Measurements from ENCODE around the gene ROR1.

Gene ROR1

GRCh38 chr1:63977466-63977865 lies 203.6 kb downstream of the ROR1 start:
- ATAC-seq: no peak
- DNase-seq: no peak

GRCh38 chr1:63980740-63981407 lies 207.1 kb downstream of the ROR1 start:
- ATAC-seq (no peak), DNase-seq (no peak)

GRCh38 chr1:63981408-63981773 lies 207.6 kb downstream of the ROR1 start:
- ATAC-seq: no peak
- DNase-seq: no peak

GRCh38 chr1:63982201-63982600 lies 208.4 kb downstream of the ROR1 start:
- no peak for DNase-seq
- ATAC-seq: no peak

GRCh38 chr1:63983391-63984256 lies 209.8 kb downstream of the ROR1 start:
- DNase-seq (no peak), ATAC-seq (no peak)

- no peak for ATAC-seq
- no peak for DNase-seq
These were observed 210.6 kb downstream of the ROR1 start for GRCh38 chr1:63984257-63984929.

- ATAC-seq (no peak), DNase-seq (no peak)
These were observed 211.1 kb downstream of the ROR1 start for GRCh38 chr1:63984930-63985290.

GRCh38 chr1:63987014-63987627 lies 213.3 kb downstream of the ROR1 start:
- DNase-seq (no peak), ATAC-seq (no peak)

GRCh38 chr1:63987628-63988024 lies 213.8 kb downstream of the ROR1 start:
- DNase-seq (no peak), ATAC-seq (no peak)

- no peak for DNase-seq
- no peak for ATAC-seq
These were observed 215.1 kb downstream of the ROR1 start for GRCh38 chr1:63988941-63989340.

- ATAC-seq (no peak), DNase-seq (no peak)
These were observed 217.9 kb downstream of the ROR1 start for GRCh38 chr1:63991685-63992084.

- ATAC-seq (no peak), DNase-seq (no peak)
These were observed 226.2 kb downstream of the ROR1 start for GRCh38 chr1:64000021-64000420.

- no peak for DNase-seq
- no peak for ATAC-seq
These were observed 227.2 kb downstream of the ROR1 start for GRCh38 chr1:64001038-64001437.

GRCh38 chr1:64004451-64005025 lies 230.7 kb downstream of the ROR1 start:
- ATAC-seq: no peak
- no peak for DNase-seq

GRCh38 chr1:64005801-64006200 lies 232.0 kb downstream of the ROR1 start:
- DNase-seq (no peak), ATAC-seq (no peak)

- ATAC-seq: peak; percentile 75
- no peak for DNase-seq
These were observed 232.6 kb downstream of the ROR1 start for GRCh38 chr1:64006276-64007051.

GRCh38 chr1:64010316-64010715 lies 236.5 kb downstream of the ROR1 start:
- DNase-seq: no peak
- ATAC-seq: no peak

- no peak for ATAC-seq
- DNase-seq: no peak
These were observed 239.6 kb downstream of the ROR1 start for GRCh38 chr1:64013395-64013794.

- DNase-seq (peak; percentile 5), ATAC-seq (no peak)
These were observed 246.0 kb downstream of the ROR1 start for GRCh38 chr1:64019818-64020217.

GRCh38 chr1:64021066-64021465 lies 247.2 kb downstream of the ROR1 start:
- ATAC-seq: no peak

GRCh38 chr1:64025051-64025450 lies 251.2 kb downstream of the ROR1 start:
- ATAC-seq (no peak), DNase-seq (no peak)

More at GRCh38 chr1:64021066-64021465, 247.2 kb downstream of the ROR1 start:
- no peak for DNase-seq

GRCh38 chr1:64029037-64029436 lies 255.2 kb downstream of the ROR1 start:
- ATAC-seq: no peak
- DNase-seq: no peak

Measured in stimulated activated naive CD8-positive, alpha-beta T cell treated with anti-CD3 and anti-CD28 coated beads, Interleukin-15, Interleukin-2, amounts not matched to agents 100 U/mL and 50 U/mL, for 24 hours (primary cell).